Amniotic stem cell (primary cell): ENCODE results near the gene DYNC1I1.

Source experiments
- DNase-seq: peaks from one replicate; lab custom pipeline; 2025; lab: John Stamatoyannopoulos, UW

Gene DYNC1I1

GRCh38 chr7:95861041-95861440 lies 88.7 kb downstream of the DYNC1I1 start:
- DNase-seq, result no peak

GRCh38 chr7:95863623-95864022 lies 91.3 kb downstream of the DYNC1I1 start:
- no peak for DNase-seq

GRCh38 chr7:95865716-95866371 lies 93.5 kb downstream of the DYNC1I1 start:
- no peak for DNase-seq

- DNase-seq, result no peak
These were observed 95.0 kb downstream of the DYNC1I1 start for GRCh38 chr7:95867309-95867708.

GRCh38 chr7:95871075-95871848 lies 98.9 kb downstream of the DYNC1I1 start:
- peak; percentile 25 for DNase-seq

GRCh38 chr7:95871896-95872295 lies 99.5 kb downstream of the DYNC1I1 start:
- DNase-seq, result no peak

- no peak for DNase-seq
These were observed 101.8 kb downstream of the DYNC1I1 start for GRCh38 chr7:95874129-95874528.

- no peak for DNase-seq
These were observed 102.3 kb downstream of the DYNC1I1 start for GRCh38 chr7:95874541-95875265.

GRCh38 chr7:95875519-95875918 lies 103.2 kb downstream of the DYNC1I1 start:
- DNase-seq, result no peak

- no peak for DNase-seq
These were observed 106.3 kb downstream of the DYNC1I1 start for GRCh38 chr7:95878677-95879076.

GRCh38 chr7:95881597-95881996 lies 109.2 kb downstream of the DYNC1I1 start:
- DNase-seq, result no peak

GRCh38 chr7:95883217-95883616 lies 110.9 kb downstream of the DYNC1I1 start:
- DNase-seq, result no peak

- DNase-seq, result no peak
These were observed 114.2 kb downstream of the DYNC1I1 start for GRCh38 chr7:95886501-95887090.

GRCh38 chr7:95893484-95893883 lies 121.1 kb downstream of the DYNC1I1 start:
- no peak for DNase-seq

GRCh38 chr7:95897557-95898251 lies 125.3 kb downstream of the DYNC1I1 start:
- no peak for DNase-seq

GRCh38 chr7:95899919-95900513 lies 127.7 kb downstream of the DYNC1I1 start:
- DNase-seq, result no peak

- DNase-seq, result no peak
These were observed 128.7 kb downstream of the DYNC1I1 start for GRCh38 chr7:95901006-95901405.

GRCh38 chr7:95904099-95904498 lies 131.7 kb downstream of the DYNC1I1 start:
- no peak for DNase-seq

- no peak for DNase-seq
These were observed 132.8 kb downstream of the DYNC1I1 start for GRCh38 chr7:95905167-95905566.

GRCh38 chr7:95906851-95907250 lies 134.5 kb downstream of the DYNC1I1 start:
- DNase-seq, result no peak

- no peak for DNase-seq
These were observed 135.0 kb downstream of the DYNC1I1 start for GRCh38 chr7:95907337-95907736.

GRCh38 chr7:95908499-95908898 lies 136.1 kb downstream of the DYNC1I1 start:
- no peak for DNase-seq
